Keratinocyte (primary cell): ENCODE data around the gene TMEM204. TPM values are rescaled to one million over a fixed set of nuclear protein-coding genes. Genes with fewer than 3 reads are reported as not detected.
A peak's percentile ranks its signal among the peaks of the same experiment; 100 is the strongest.

ENCODE experiments used
- DNase-seq: peaks from one replicate; pipeline ENCODE4 v3.0.0-alpha.2; 2011; ENCODE audit warnings: low read depth, missing footprints, low spot score
- FAIRE-seq: peaks from 2 replicates; lab custom pipeline; 2011; peaks lifted over from hg19 to GRCh38; lab: Jason Lieb, UNC
- H2AFZ ChIP-seq: 2 replicates; pipeline ENCODE4 v1.6.0; 2012; ENCODE audit warnings: low read length, control low read depth, inconsistent platforms; ENCODE audit not compliant: control insufficient read depth
- H3K27ac ChIP-seq: 2 replicates; pipeline ENCODE4 v1.5.1; 2011; ENCODE audit warnings: low read length; ENCODE audit not compliant: control insufficient read depth, insufficient read depth
- H3K27me3 ChIP-seq: 3 replicates; pipeline ENCODE4 v1.6.0; 2011; ENCODE audit warnings: low read length; ENCODE audit not compliant: control insufficient read depth, insufficient read depth; ENCODE audit errors: extremely low read depth
- H3K36me3 ChIP-seq, 2 experiments: 2 replicates in 1 of 2; 3 replicates in 1 of 2; pipeline ENCODE4 v1.5.1; 2011; ENCODE audit warnings: low read length in 2 of 2, mild to moderate bottlenecking in 1 of 2; ENCODE audit not compliant: control insufficient read depth in 2 of 2, insufficient read depth in 2 of 2; ENCODE audit errors: extremely low read depth in 1 of 2
- H3K4me1 ChIP-seq: 3 replicates; pipeline ENCODE4 v1.5.1; 2011; ENCODE audit warnings: low read length; ENCODE audit not compliant: control insufficient read depth, insufficient read depth; ENCODE audit errors: extremely low read depth
- H3K4me2 ChIP-seq: 3 replicates; pipeline ENCODE4 v1.6.0; 2011; ENCODE audit warnings: low read depth, low read length; ENCODE audit not compliant: control insufficient read depth, insufficient read depth; ENCODE audit errors: extremely low read depth
- H3K4me3 ChIP-seq, 3 experiments: fragments of 200-600 bp in 1 of 3; sonication (generic) in 1 of 3; 2 replicates in 2 of 3; 3 replicates in 1 of 3; pipeline ENCODE4 v1.5.1; 2011 to 2016; ENCODE audit warnings: low read length in 3 of 3, mild to moderate bottlenecking in 3 of 3, control low read depth in 2 of 3, inconsistent platforms in 1 of 3, low read depth in 1 of 3, mixed read lengths in 1 of 3, mixed run types in 1 of 3, moderate library complexity in 1 of 3; ENCODE audit not compliant: control insufficient read depth in 2 of 3, insufficient read depth in 2 of 3; ENCODE audit errors: extremely low read depth in 1 of 3
- H3K79me2 ChIP-seq: 2 replicates; pipeline ENCODE4 v1.6.0; 2012; ENCODE audit warnings: low read length; ENCODE audit not compliant: control insufficient read depth, insufficient read depth
- H3K9ac ChIP-seq: 3 replicates; pipeline ENCODE4 v1.6.0; 2011; ENCODE audit warnings: low read length; ENCODE audit not compliant: control insufficient read depth, insufficient read depth; ENCODE audit errors: extremely low read depth
- H3K9me1 ChIP-seq: 3 replicates; pipeline ENCODE4 v1.6.0; 2011; ENCODE audit warnings: low read length; ENCODE audit not compliant: control insufficient read depth, insufficient read depth; ENCODE audit errors: extremely low read depth
- H3K9me3 ChIP-seq: 2 replicates; pipeline ENCODE4 v1.5.1; 2012; ENCODE audit warnings: low read depth, low read length; ENCODE audit not compliant: control insufficient read depth
- H4K20me1 ChIP-seq: 3 replicates; pipeline ENCODE4 v1.6.0; 2011; ENCODE audit warnings: low read length; ENCODE audit not compliant: control insufficient read depth, insufficient read depth; ENCODE audit errors: extremely low read depth
- CTCF ChIP-seq, 3 experiments: IDR thresholded peaks in 1 of 3; conservative IDR thresholded peaks in 1 of 3; optimal IDR thresholded peaks in 1 of 3; 2 replicates in 2 of 3; 3 replicates in 1 of 3; pipeline versions ENCODE3 to v1.5.1; 2011; ENCODE audit warnings: low read length in 3 of 3, mild to moderate bottlenecking in 3 of 3, moderate library complexity in 2 of 3, control low read depth in 1 of 3, inconsistent platforms in 1 of 3; ENCODE audit not compliant: insufficient read depth in 2 of 3; ENCODE audit errors: extremely low read depth in 1 of 3
- EZH2 ChIP-seq: IDR thresholded peaks from one replicate; pipeline ENCODE4 v1.6.1; 2012; ENCODE audit warnings: inconsistent platforms, mild to moderate bottlenecking, low read length, moderate library complexity
- dilution Hi-C: fragments of 300-500 bp; cut with MboI; formaldehyde crosslinking; loops from one replicate; pipeline ENCODE4 v1.7.0; 2020; ENCODE audit warnings: low sequenced_read_pairs; ENCODE audit not compliant: extremely low pct_ligation_motif_present
- polyA plus RNA-seq, 5 experiments: library from polyadenylated mRNA; depleted of rRNA in 3 of 5; stranded (reverse) in 3 of 5; stranded (forward) in 1 of 5; unstranded in 1 of 5; fragments of >200 nt; gene quantifications; 1 replicate in 1 of 5; 2 replicates in 3 of 5; 3 replicates in 1 of 5; pipeline versions ENCODE4 v1.2.1 to v1.2.3, GENCODE V29; 2011 to 2012; ENCODE audit warnings: missing spikeins in 2 of 5, low read depth in 1 of 5, low replicate concordance in 1 of 5

The TMEM204 gene
- polyA plus RNA-seq, 1 donor (not counting 4 experiments of a cell fraction or from before 2014, with no cell fraction given), result 1.0 TPM

- Histone ChIP-seq H3K27me3 (no peaks in the 10 kb centered on the region), H3K36me3 (peaks cover 0 to 3% of the 10 kb centered on the region in 2 experiments), H2AFZ (peak overlapping the region; percentile 51), H3K27ac (peak overlapping the region; percentile 67), H3K4me2 (peak overlapping the region; percentile 76), H3K79me2 (no peaks in the 10 kb centered on the region), H3K9me3 (no peaks in the 10 kb centered on the region), H3K4me1 (peaks cover 31% of the 10 kb centered on the region), H4K20me1 (no peaks in the 10 kb centered on the region), H3K9me1 (no peaks in the 10 kb centered on the region), H3K4me3 (peak overlapping the region in 1 of 3 experiments; percentile 47), H3K9ac (peak overlapping the region; percentile 47)
- DNase-seq (peak; percentile 70), FAIRE-seq (peak; percentile 90)
- dilution Hi-C loops, result no loop called here
- no peak for TF ChIP-seq EZH2
- TF ChIP-seq CTCF (optimal IDR thresholded peaks at IDR 0.05 in 1 of 3, IDR thresholded peaks at IDR 0.05 in 1 of 3, conservative IDR thresholded peaks at IDR 0.05 in 1 of 3; ENCODE audit: extremely low read depth in 1 of 3, insufficient read depth in 2 of 3, low read length in 3 of 3), result peak in 1 of 3 experiments; percentile 30
Observed at GRCh38 chr16:1543085-1543896, 9.8 kb downstream of the TMEM204 start.

- Histone ChIP-seq H4K20me1 (no peaks in the 10 kb centered on the region), H3K9me3 (no peaks in the 10 kb centered on the region), H2AFZ (no peak overlapping the region), H3K9ac (no peak overlapping the region), H3K9me1 (no peaks in the 10 kb centered on the region), H3K4me1 (peaks cover 41% of the 10 kb centered on the region), H3K27ac (no peak overlapping the region), H3K27me3 (no peaks in the 10 kb centered on the region), H3K4me2 (peak overlapping the region; percentile 54), H3K36me3 (peaks cover 0 to 3% of the 10 kb centered on the region in 2 experiments), H3K79me2 (no peaks in the 10 kb centered on the region), H3K4me3 (no peak overlapping the region)
- TF ChIP-seq CTCF (optimal IDR thresholded peaks at IDR 0.05 in 1 of 3, IDR thresholded peaks at IDR 0.05 in 1 of 3, conservative IDR thresholded peaks at IDR 0.05 in 1 of 3; ENCODE audit: extremely low read depth in 1 of 3, insufficient read depth in 2 of 3, low read length in 3 of 3) (no peak), EZH2 (no peak)
- dilution Hi-C loops, result no loop called here
- no peak for FAIRE-seq
- DNase-seq, result no peak
Observed at GRCh38 chr16:1545044-1546040, 11.9 kb downstream of the TMEM204 start.
